ENCODE data around the gene INS. TPM values are rescaled to one million over a fixed set of nuclear protein-coding genes. Genes with fewer than 3 reads are reported as not detected.

Gene INS
- total and polyA plus RNA-seq, 2 of the 4 experiments (the other 2 are of a cell fraction) = not detected

- H3K9ac ChIP-seq (ENCODE audit: low read depth, low read length) = no peak overlapping the region
- no peak overlapping the region for H3K56ac ChIP-seq (ENCODE audit: extremely low read depth, insufficient read depth, low read length)
- H3K36me3 ChIP-seq (ENCODE audit: control insufficient read depth, insufficient read depth, low read length) = no peaks in the 10 kb centered on the region
- no peak overlapping the region for H2BK20ac ChIP-seq (ENCODE audit: low read depth, low read length)
- DNase-seq = no peak
- H2AFZ ChIP-seq (replicated peaks; ENCODE audit: low read length, poor library complexity) = peak overlapping the region; percentile 36
- H3K9me1 ChIP-seq (ENCODE audit: insufficient read depth, low read length) = no peaks in the 10 kb centered on the region
- intact Hi-C loops (cut with micrococcal nuclease) = loop anchor here (2.0 to 5.0 kb wide), 2 partner anchors 26 to 46 kb away; no protein-coding TSS in a partner anchor
- in situ Hi-C loops (cut with MboI; ENCODE audit: low sequenced_read_pairs) = no loop called here
- peak overlapping the region; percentile 34; the same call in 1 of the 2 replicates for H3K18ac ChIP-seq (ENCODE audit: low read depth, low read length)
- no peaks in the 10 kb centered on the region for H4K20me1 ChIP-seq (ENCODE audit: insufficient read depth, low read length)
- WGBS, 2 experiments (ENCODE audit: extremely low coverage in 2 of 2, insufficient read length in 1 of 2) = 70% methylated on average over 6 of the region's 13 CpGs; no CpG with 5 or more reads in 1 of the 2 experiments
- H3K9me3 ChIP-seq (ENCODE audit: control insufficient read depth, insufficient read depth, low read length) = no peaks in the 10 kb centered on the region
- POLR2A ChIA-PET (ENCODE audit: unreplicated experiment) = interaction anchor here (0.6 kb wide), 1 partner anchor 320 kb away, joined by 3 read pairs; no protein-coding TSS in a partner anchor
- peaks cover 9% of the 10 kb centered on the region; the same call in 1 of the 2 replicates for H3K27me3 ChIP-seq (ENCODE audit: control insufficient read depth, insufficient read depth, low read length)
- CTCF ChIA-PET = no interaction called here
- H3K14ac ChIP-seq (replicated peaks; ENCODE audit: low read depth, low read length) = no peak overlapping the region
- no peak overlapping the region; the same call in 1 of the 2 replicates for H4K5ac ChIP-seq (ENCODE audit: low read depth, low read length)
- no peak overlapping the region; the same call in 2 of the 3 replicates for H2BK15ac ChIP-seq (ENCODE audit: low read depth, low read length)
- H4K8ac ChIP-seq (ENCODE audit: low read depth in 2 of 2, low read length in 2 of 2) = peak overlapping the region; percentile 21 to 79; a peak in 2 of 4 replicates
- H3K4ac ChIP-seq (ENCODE audit: low read depth, low read length) = peak overlapping the region; percentile 75
- H3K4me1 ChIP-seq (ENCODE audit: control insufficient read depth, insufficient read depth, low read length) = peaks cover 11% of the 10 kb centered on the region
- H2AK9ac ChIP-seq (replicated peaks; ENCODE audit: low read depth, low read length, poor library complexity) = peak overlapping the region; percentile 67
- dilution Hi-C loops (cut with HindIII; ENCODE audit: low sequenced_read_pairs, unreplicated experiment) = no loop called here
- BruUV-seq (replicated peaks) = no TSS peak
- peak overlapping the region; percentile 58; the same call in 1 of the 2 replicates for H2AK5ac ChIP-seq (ENCODE audit: low read depth, low read length)
- H3K27ac ChIP-seq (ENCODE audit: insufficient read depth, low read length) = peak overlapping the region; percentile 12; the same call in 1 of the 2 replicates
- TF ChIP-seq RCOR1 (IDR thresholded peaks at IDR 0.05; ENCODE audit: insufficient replicate concordance, low read length) (no peak), CEBPB (IDR thresholded peaks at IDR 0.05; ENCODE audit: low read depth, low read length) (no peak), FOS (IDR thresholded peaks at IDR 0.05; ENCODE audit: low read depth, low read length) (no peak), POLR2A (IDR thresholded peaks at IDR 0.05; ENCODE audit: low read depth, low read length) (no peak), RAD21 (IDR thresholded peaks at IDR 0.05; ENCODE audit: low read length) (no peak), NFE2L2 (IDR thresholded peaks at IDR 0.05; ENCODE audit: low read depth, low read length) (no peak), USF2 (IDR thresholded peaks at IDR 0.05; ENCODE audit: low read depth, low read length) (no peak), CTCF (conservative IDR thresholded peaks at IDR 0.05; ENCODE audit: low read depth, low read length) (no peak), CHD1 (IDR thresholded peaks at IDR 0.05; ENCODE audit: low read depth, low read length) (no peak), MAFK (IDR thresholded peaks at IDR 0.05; ENCODE audit: low read depth, low read length) (no peak)
- TF ChIP-seq, protein P1, sequence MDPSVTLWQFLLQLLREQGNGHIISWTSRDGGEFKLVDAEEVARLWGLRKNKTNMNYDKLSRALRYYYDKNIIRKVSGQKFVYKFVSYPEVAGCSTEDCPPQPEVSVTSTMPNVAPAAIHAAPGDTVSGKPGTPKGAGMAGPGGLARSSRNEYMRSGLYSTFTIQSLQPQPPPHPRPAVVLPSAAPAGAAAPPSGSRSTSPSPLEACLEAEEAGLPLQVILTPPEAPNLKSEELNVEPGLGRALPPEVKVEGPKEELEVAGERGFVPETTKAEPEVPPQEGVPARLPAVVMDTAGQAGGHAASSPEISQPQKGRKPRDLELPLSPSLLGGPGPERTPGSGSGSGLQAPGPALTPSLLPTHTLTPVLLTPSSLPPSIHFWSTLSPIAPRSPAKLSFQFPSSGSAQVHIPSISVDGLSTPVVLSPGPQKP (IDR thresholded peaks at IDR 0.05; ENCODE audit: borderline replicate concordance, low read depth, low read length) = no peak
- H3K4me3 ChIP-seq (ENCODE audit: insufficient read depth, low read depth, low read length) = no peak overlapping the region
- no peak overlapping the region for H3K4me2 ChIP-seq (ENCODE audit: low read depth, low read length)
- H2BK120ac ChIP-seq (ENCODE audit: low read depth, low read length) = peak overlapping the region; percentile 85
- peak overlapping the region; percentile 84; the same call in 1 of the 2 replicates for H4K91ac ChIP-seq (ENCODE audit: insufficient read depth, low read depth, low read length)
- H3K23ac ChIP-seq (ENCODE audit: low read depth, low read length) = no peak overlapping the region
- no peaks in the 10 kb centered on the region for H3K79me1 ChIP-seq (ENCODE audit: low read depth in 1 of 2, low read length in 2 of 2)
- no peak for ATAC-seq (ENCODE audit: low read depth)
- H2BK5ac ChIP-seq (ENCODE audit: low read depth, low read length, poor library complexity, severe bottlenecking) = no peak overlapping the region
These were observed 37.9 kb downstream of the INS start for GRCh38 chr11:2122907-2123627.

All from IMR-90 (cell line).